GM12878 (cell line): ENCODE results near the gene ARHGAP9.
A peak's percentile ranks its signal among the peaks of the same experiment; 100 is the strongest.

Source experiments
- ATF7 ChIP-seq: fragments of 450-650 bp; IDR thresholded peaks from 2 replicates; pipeline ENCODE4 v1.6.1; 2016; ENCODE audit warnings: low read depth, mild to moderate bottlenecking
- BMI1 ChIP-seq: fragments of 450-650 bp; IDR thresholded peaks from 2 replicates; pipeline ENCODE4 v1.6.1; 2016; ENCODE audit warnings: mild to moderate bottlenecking, moderate library complexity, borderline replicate concordance
- CTCF ChIP-seq, 3 experiments: IDR thresholded peaks in 2 of 3; conservative IDR thresholded peaks in 1 of 3; 2 replicates each; pipeline ENCODE4 v1.5.1; 2011; ENCODE audit warnings: low read depth in 3 of 3, low read length in 3 of 3, mild to moderate bottlenecking in 3 of 3, control low read depth in 2 of 3, moderate library complexity in 2 of 3, inconsistent platforms in 1 of 3, mixed read lengths in 1 of 3; ENCODE audit not compliant: control insufficient read depth in 2 of 3, insufficient read depth in 1 of 3; ENCODE audit errors: extremely low read depth in 1 of 3
- EZH2 ChIP-seq: IDR thresholded peaks from 2 replicates; pipeline ENCODE4 v1.6.1; 2012; ENCODE audit warnings: low read depth, mild to moderate bottlenecking, control low read depth, inconsistent platforms, low read length, borderline replicate concordance; ENCODE audit not compliant: control insufficient read depth
- JUNB ChIP-seq: IDR thresholded peaks from 2 replicates; pipeline ENCODE4 v1.6.1; 2016; ENCODE audit warnings: antibody characterized with exemption, mild to moderate bottlenecking
- NR2C2 ChIP-seq: IDR thresholded peaks from 2 replicates; pipeline ENCODE4 v1.6.1; 2011; ENCODE audit warnings: borderline replicate concordance, low read depth; ENCODE audit not compliant: control insufficient read depth, insufficient read length
- POLR2A ChIP-seq: IDR thresholded peaks from 2 replicates; pipeline ENCODE4 v1.6.1; 2011; ENCODE audit warnings: low read depth, mild to moderate bottlenecking, low read length
- POLR2AphosphoS5 ChIP-seq: IDR thresholded peaks from 2 replicates; pipeline ENCODE4 v1.6.1; 2011; ENCODE audit warnings: mild to moderate bottlenecking, low read length, inconsistent platforms
- REST ChIP-seq: IDR thresholded peaks from 2 replicates; pipeline ENCODE4 v1.6.1; 2012; ENCODE audit warnings: mild to moderate bottlenecking, low read depth, low read length
- ZBTB33 ChIP-seq: fragments of 450-650 bp; IDR thresholded peaks from 2 replicates; pipeline ENCODE4 v1.6.1; 2017; ENCODE audit warnings: mild to moderate bottlenecking

- TF ChIP-seq BMI1, result no peak
- TF ChIP-seq CTCF (IDR thresholded peaks at IDR 0.05 in 2 of 3, conservative IDR thresholded peaks at IDR 0.05 in 1 of 3; ENCODE audit: control insufficient read depth in 2 of 3, extremely low read depth in 1 of 3, insufficient read depth in 1 of 3, low read depth in 3 of 3, low read length in 3 of 3), result no peak
- TF ChIP-seq POLR2AphosphoS5, result peak; percentile 28; the same call in 1 of the 2 replicates
- no peak for TF ChIP-seq JUNB
- TF ChIP-seq EZH2, result no peak
- no peak for TF ChIP-seq ZBTB33
- no peak for TF ChIP-seq REST
- TF ChIP-seq ATF7, result no peak
- TF ChIP-seq POLR2A, result peak; percentile 66; the same call in 1 of the 2 replicates
- no peak for TF ChIP-seq NR2C2
Measured at GRCh38 chr12:57522887-57523705, 43.4 kb upstream of the ARHGAP9 start.
